GM21381 (cell line): ENCODE data around the gene PYGB.
"Not testable (repeated sequence)": the region's sequence is repeated elsewhere in the genome, so short reads cannot be mapped to it uniquely, and the experiment has no call there.

Source experiments
- ATAC-seq: cut with Tn5 transposase; IDR thresholded peaks from one replicate; pipeline ENCODE4 v1.9.1; 2021; ENCODE audit warnings: mild to moderate bottlenecking, moderate library complexity; ENCODE audit not compliant: unreplicated experiment

PYGB gene

GRCh38 chr20:25247518-25247955 lies 348 bp upstream of the PYGB start:
- peak; percentile 39 for ATAC-seq

GRCh38 chr20:25248786-25249172 lies 894 bp downstream of the PYGB start:
- ATAC-seq = no peak

GRCh38 chr20:25249198-25249931 lies 1.5 kb downstream of the PYGB start:
- no peak for ATAC-seq

GRCh38 chr20:25250508-25250907 lies 2.6 kb downstream of the PYGB start:
- ATAC-seq = no peak

- ATAC-seq = no peak
Observed at GRCh38 chr20:25251019-25251418, 3.1 kb downstream of the PYGB start.

- ATAC-seq = no peak
Observed at GRCh38 chr20:25251558-25251957, 3.7 kb downstream of the PYGB start.

GRCh38 chr20:25252230-25252651 lies 4.4 kb downstream of the PYGB start:
- ATAC-seq = no peak

GRCh38 chr20:25252686-25253421 lies 5.0 kb downstream of the PYGB start:
- no peak for ATAC-seq

- ATAC-seq = no peak
Observed at GRCh38 chr20:25253606-25254275, 5.9 kb downstream of the PYGB start.

GRCh38 chr20:25254571-25254970 lies 6.7 kb downstream of the PYGB start:
- no peak for ATAC-seq

- ATAC-seq = no peak
Observed at GRCh38 chr20:25254986-25255680, 7.2 kb downstream of the PYGB start.

GRCh38 chr20:25256226-25256859 lies 8.5 kb downstream of the PYGB start:
- ATAC-seq = no peak

GRCh38 chr20:25257130-25257529 lies 9.2 kb downstream of the PYGB start:
- no peak for ATAC-seq

GRCh38 chr20:25257756-25258475 lies 10.0 kb downstream of the PYGB start:
- no peak for ATAC-seq

GRCh38 chr20:25258476-25258805 lies 10.6 kb downstream of the PYGB start:
- no peak for ATAC-seq

GRCh38 chr20:25258828-25259227 lies 10.9 kb downstream of the PYGB start:
- no peak for ATAC-seq

- ATAC-seq = no peak
Observed at GRCh38 chr20:25259358-25259757, 11.5 kb downstream of the PYGB start.

- no peak for ATAC-seq
Observed at GRCh38 chr20:25259788-25260254, 11.9 kb downstream of the PYGB start.

- not testable (repeated sequence) for ATAC-seq
Observed at GRCh38 chr20:25260770-25261437, 13.0 kb downstream of the PYGB start.
